Transverse colon (tissue), 4 donors: ENCODE results near the gene RABGAP1L.

Experiments
- CTCF ChIP-seq, 5 experiments: fragments of 200-600 bp in 3 of 5; fragments of 450-650 bp in 2 of 5; sonication (generic) in 3 of 5; IDR thresholded peaks; 1 replicate in 2 of 5; 2 replicates in 3 of 5; pipeline ENCODE4 v1.5.1; 2016 to 2017; ENCODE audit warnings: antibody characterized with exemption in 5 of 5, inconsistent platforms in 3 of 5, mild to moderate bottlenecking in 2 of 5, moderate library complexity in 1 of 5
- EP300 ChIP-seq: sonication (generic); formaldehyde crosslinking; IDR thresholded peaks from one replicate; pipeline ENCODE4 v1.6.1; 2017; ENCODE audit warnings: antibody characterized with exemption, low read depth
- POLR2A ChIP-seq: fragments of 450-650 bp; IDR thresholded peaks from one replicate; pipeline ENCODE4 v1.6.1; 2016; ENCODE audit warnings: antibody characterized with exemption, mild to moderate bottlenecking, moderate library complexity
- POLR2AphosphoS5 ChIP-seq, 3 donors: sonication (generic); formaldehyde crosslinking; IDR thresholded peaks; one replicate each; pipeline ENCODE4 v1.6.1; 2016; ENCODE audit warnings: antibody characterized with exemption in 3 of 3

GRCh38 chr1:174660476-174660875 lies 501.2 kb downstream of the RABGAP1L start:
- TF ChIP-seq CTCF (IDR thresholded peaks at IDR 0.05): no peak
- no peak for TF ChIP-seq POLR2A
- TF ChIP-seq POLR2AphosphoS5 (IDR thresholded peaks at IDR 0.05): no peak
- no peak for TF ChIP-seq EP300
